Stomach (tissue), 9 donors: ENCODE results near the gene RASSF10. TPM values are rescaled to one million over a fixed set of nuclear protein-coding genes. Genes with fewer than 3 reads are reported as not detected.
A peak's percentile ranks its signal among the peaks of the same experiment; 100 is the strongest.

Experiments used
- DNase-seq, 2 donors: peaks; one replicate each; pipeline versions ENCODE4 v3.0.0 to v3.0.0-alpha.2; 2013 to 2019
- H3K27ac ChIP-seq, 5 donors: fragments of 200-600 bp in 4 of 5; sonication (generic) in 4 of 5; one replicate each; pipeline ENCODE4 v1.5.1; 2013 to 2019; ENCODE audit warnings: mild to moderate bottlenecking in 1 of 5, moderate library complexity in 1 of 5
- H3K27me3 ChIP-seq, 3 donors: fragments of 200-600 bp; sonication (generic); one replicate each; pipeline ENCODE4 v1.5.1; 2017 to 2019; ENCODE audit warnings: mixed run types in 1 of 3
- H3K36me3 ChIP-seq, 4 donors: fragments of 200-600 bp; sonication (generic); 1 replicate in 3 of 4; 2 replicates in 1 of 4; pipeline ENCODE4 v1.5.1; 2016 to 2019
- H3K4me1 ChIP-seq, 4 donors: fragments of 200-600 bp; sonication (generic); one replicate each; pipeline ENCODE4 v1.5.1; 2016 to 2019
- H3K4me3 ChIP-seq, 4 donors: fragments of 200-600 bp; sonication (generic) in 3 of 4; one replicate each; pipeline ENCODE4 v1.5.1; 2016 to 2019; ENCODE audit warnings: mild to moderate bottlenecking in 1 of 4
- H3K9me3 ChIP-seq, 4 donors: fragments of 200-600 bp; sonication (generic); one replicate each; pipeline ENCODE4 v1.5.1; 2016 to 2019
- EP300 ChIP-seq: sonication (generic); formaldehyde crosslinking; IDR thresholded peaks from one replicate; pipeline ENCODE4 v1.6.1; 2017; ENCODE audit warnings: antibody characterized with exemption
- POLR2A ChIP-seq, 4 donors: fragments of 450-650 bp; IDR thresholded peaks; one replicate each; pipeline ENCODE4 v1.6.1; 2016; ENCODE audit warnings: antibody characterized with exemption in 4 of 4, control low read depth in 2 of 4, mild to moderate bottlenecking in 1 of 4, moderate library complexity in 1 of 4
- POLR2AphosphoS5 ChIP-seq, 3 donors: sonication (generic); formaldehyde crosslinking; IDR thresholded peaks; one replicate each; pipeline ENCODE4 v1.6.1; 2016; ENCODE audit warnings: antibody characterized with exemption in 3 of 3
- WGBS, 5 donors: extraction: QIAGEN DNeasy Blood & Tissue Kit in 3 of 5; methylation state at CpG; one replicate each; pipeline versions ENCODE4 v1.1.5 to v1.1.7; 2013 to 2018; 5-methylcytosine and 5-hydroxymethylcytosine counted together
- intact Hi-C: fragments of 100-400 bp; cut with DNase I; formaldehyde crosslinking; loops from one replicate; pipeline ENCODE4 v1.15.1; 2023; ENCODE audit warnings: low total_unique reads
- polyA plus RNA-seq, 3 donors: library from polyadenylated mRNA; stranded (reverse); fragments of 200-250 nt; gene quantifications; one replicate each; pipeline ENCODE4 v1.2.3, GENCODE V29; 2013
- total RNA-seq, 5 donors: library from RNA; depleted of rRNA; stranded (reverse); fragments of >200 nt; gene quantifications; one replicate each; pipeline versions ENCODE4 v1.1.0 to v1.2.3, GENCODE V29; 2014 to 2016
- TF ChIP-seq, protein P1 (sequence below), 7 experiments: fragments of 450-650 bp in 4 of 7; fragments of 200-600 bp in 3 of 7; sonication (generic) in 3 of 7; IDR thresholded peaks; one replicate each; pipeline ENCODE4 v1.5.1; 2016 to 2019; ENCODE audit warnings: antibody characterized with exemption in 7 of 7, control low read depth in 2 of 7, mild to moderate bottlenecking in 1 of 7
- donor health status: healthy with polysubstance abuse.
- donor health status: Bipolar disorder and iron deficiency.
- donor health status: healthy.

The RASSF10 gene
- total and polyA plus RNA-seq, 8 donors = 0.58 to 7.0 (median 2.5) TPM

DNA sequence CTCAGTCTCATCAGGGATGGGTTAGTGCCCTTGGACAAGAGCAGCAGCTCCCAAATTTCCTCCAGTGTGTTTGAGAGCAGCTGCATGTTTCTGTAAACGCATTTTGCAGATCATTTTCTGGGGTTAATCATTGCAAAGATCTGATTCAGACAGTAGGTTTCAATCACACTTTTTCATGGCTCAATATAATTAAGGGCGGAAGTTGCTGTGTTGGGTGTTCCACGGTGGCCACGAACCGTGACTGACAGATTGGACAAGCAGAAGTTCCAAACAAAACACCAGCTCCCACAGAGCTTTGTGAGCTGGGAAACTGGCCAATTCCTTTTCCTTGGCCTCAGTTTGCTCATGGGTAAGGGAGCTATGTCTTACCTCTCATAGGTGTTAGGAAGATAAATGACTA, 8.4 kb upstream of the RASSF10 start:
- 53 to 65% (median 59%) methylated on average over 5 of the region's 5 CpGs for WGBS, 5 donors
- Histone ChIP-seq H3K36me3 (no peaks in the 10 kb centered on the region), H3K9me3 (no peaks in the 10 kb centered on the region), H3K4me1 (peaks cover 0 to 10% (median 3%) of the 10 kb centered on the region in 4 donors), H3K27ac (no peak overlapping the region), H3K4me3 (no peak overlapping the region), H3K27me3 (peaks cover 0 to 14% (median 0%) of the 10 kb centered on the region in 3 donors)
- no peak for DNase-seq
- no peak for TF ChIP-seq POLR2A (IDR thresholded peaks at IDR 0.05)
- TF ChIP-seq POLR2AphosphoS5 (IDR thresholded peaks at IDR 0.05) = no peak
- TF ChIP-seq EP300 = no peak
- TF ChIP-seq, protein P1, sequence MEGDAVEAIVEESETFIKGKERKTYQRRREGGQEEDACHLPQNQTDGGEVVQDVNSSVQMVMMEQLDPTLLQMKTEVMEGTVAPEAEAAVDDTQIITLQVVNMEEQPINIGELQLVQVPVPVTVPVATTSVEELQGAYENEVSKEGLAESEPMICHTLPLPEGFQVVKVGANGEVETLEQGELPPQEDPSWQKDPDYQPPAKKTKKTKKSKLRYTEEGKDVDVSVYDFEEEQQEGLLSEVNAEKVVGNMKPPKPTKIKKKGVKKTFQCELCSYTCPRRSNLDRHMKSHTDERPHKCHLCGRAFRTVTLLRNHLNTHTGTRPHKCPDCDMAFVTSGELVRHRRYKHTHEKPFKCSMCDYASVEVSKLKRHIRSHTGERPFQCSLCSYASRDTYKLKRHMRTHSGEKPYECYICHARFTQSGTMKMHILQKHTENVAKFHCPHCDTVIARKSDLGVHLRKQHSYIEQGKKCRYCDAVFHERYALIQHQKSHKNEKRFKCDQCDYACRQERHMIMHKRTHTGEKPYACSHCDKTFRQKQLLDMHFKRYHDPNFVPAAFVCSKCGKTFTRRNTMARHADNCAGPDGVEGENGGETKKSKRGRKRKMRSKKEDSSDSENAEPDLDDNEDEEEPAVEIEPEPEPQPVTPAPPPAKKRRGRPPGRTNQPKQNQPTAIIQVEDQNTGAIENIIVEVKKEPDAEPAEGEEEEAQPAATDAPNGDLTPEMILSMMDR (IDR thresholded peaks at IDR 0.05) = no peak
- intact Hi-C loops = no loop called here

DNA sequence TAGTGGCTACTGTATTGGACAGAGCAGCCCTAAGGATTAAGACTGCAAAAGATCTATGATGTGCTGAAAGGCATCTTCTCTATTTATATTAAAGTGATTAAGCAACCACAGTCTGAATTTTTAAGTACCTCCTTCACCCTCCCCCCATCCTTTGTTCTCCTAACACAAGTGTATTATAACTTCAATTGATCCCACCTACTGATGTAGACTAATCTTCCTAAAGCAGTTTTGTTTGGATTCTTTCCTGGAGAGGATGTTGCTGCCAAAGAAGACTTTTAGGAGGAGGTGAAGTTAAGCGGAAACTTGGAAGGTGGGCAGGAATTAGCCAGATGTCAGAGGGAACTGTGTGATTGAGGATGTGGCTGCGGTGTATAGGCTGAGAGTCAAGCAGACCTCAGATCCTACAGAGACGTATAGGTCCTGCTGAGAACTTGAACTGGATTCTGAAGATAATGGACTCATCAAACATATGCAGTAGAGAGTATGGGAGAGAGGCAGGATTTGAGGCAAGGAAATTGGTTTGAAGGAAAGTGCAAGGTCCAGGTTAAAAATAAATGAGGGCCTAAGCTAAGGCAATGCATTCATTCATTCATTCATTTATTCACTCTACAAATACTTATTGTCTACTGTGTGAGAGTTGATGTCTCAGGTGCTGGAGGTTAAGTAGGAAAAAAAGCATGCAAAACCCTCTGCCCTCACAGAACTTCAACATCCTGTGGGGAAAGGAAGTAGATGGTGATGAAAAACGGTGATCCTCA, 5.2 kb upstream of the RASSF10 start:
- no peaks in the 10 kb centered on the region for H3K9me3 ChIP-seq
- intact Hi-C loops = no loop called here
- no peaks in the 10 kb centered on the region for H3K36me3 ChIP-seq
- no peak overlapping the region for H3K27ac ChIP-seq
- H3K27me3 ChIP-seq = peaks cover 8 to 46% (median 8%) of the 10 kb centered on the region in 3 donors
- TF ChIP-seq POLR2A (IDR thresholded peaks at IDR 0.05) = no peak
- TF ChIP-seq EP300 = no peak
- no peak for TF ChIP-seq POLR2AphosphoS5 (IDR thresholded peaks at IDR 0.05)
- TF ChIP-seq, protein P1 (IDR thresholded peaks at IDR 0.05) = no peak
- no peak overlapping the region for H3K4me3 ChIP-seq
- DNase-seq = no peak
- peaks cover 2 to 22% (median 21%) of the 10 kb centered on the region in 4 donors for H3K4me1 ChIP-seq
- 66 to 75% (median 74%) methylated on average over 4 of the region's 4 CpGs for WGBS, 5 donors

DNA sequence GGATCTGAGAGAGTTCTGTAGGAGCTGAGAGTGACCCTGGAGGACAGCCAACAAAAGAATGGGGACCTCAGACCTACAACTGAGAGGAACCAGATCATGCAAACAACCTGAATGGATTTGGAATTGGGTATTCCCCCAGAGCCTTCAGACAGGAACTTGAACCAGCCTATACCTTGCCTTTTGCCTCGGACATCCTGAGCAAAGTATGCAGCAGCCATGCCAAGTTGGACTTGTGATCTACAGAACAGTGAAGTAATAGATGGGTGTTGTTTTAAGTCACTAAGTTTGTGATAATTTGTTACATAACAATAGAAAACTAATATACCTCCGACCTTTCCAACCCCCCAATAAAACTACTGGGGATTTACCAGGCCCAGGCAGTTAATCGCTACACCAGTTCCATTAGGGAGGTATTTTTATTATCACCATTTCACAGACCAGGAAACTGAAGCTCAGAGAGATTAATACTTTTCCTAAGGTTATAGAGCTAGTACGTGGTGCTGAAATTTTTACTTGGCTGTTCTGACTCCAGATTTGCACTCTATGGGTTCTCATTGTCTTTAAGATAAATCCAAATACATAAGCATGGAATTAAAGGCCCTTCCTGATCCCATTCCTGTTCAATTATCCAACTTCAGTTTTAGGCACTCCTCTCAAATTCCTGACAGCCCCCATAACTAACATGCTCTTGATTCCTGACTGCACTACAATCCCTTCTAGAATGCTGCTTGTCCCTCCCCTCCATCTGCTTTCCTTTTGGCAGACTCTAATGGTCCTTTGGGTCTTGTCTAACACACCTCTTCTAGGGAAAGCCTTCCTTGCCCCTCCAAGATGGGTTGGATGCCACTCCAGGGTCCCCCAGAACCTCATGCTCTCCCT, 1.7 kb upstream of the RASSF10 start:
- Histone ChIP-seq H3K27me3 (peaks cover 12 to 76% (median 34%) of the 10 kb centered on the region in 3 donors), H3K9me3 (no peaks in the 10 kb centered on the region), H3K36me3 (no peaks in the 10 kb centered on the region), H3K4me3 (peak overlapping the region in 1 of 4 donors; percentile 64), H3K27ac (peak overlapping the region; percentile 42 to 84 (median 81)), H3K4me1 (peaks cover 21 to 57% (median 46%) of the 10 kb centered on the region in 4 donors)
- 38 to 63% (median 50%) methylated on average over 4 of the region's 4 CpGs for WGBS, 5 donors
- intact Hi-C loops = no loop called here
- DNase-seq = no peak
- TF ChIP-seq POLR2AphosphoS5 (IDR thresholded peaks at IDR 0.05) (no peak), EP300 (no peak), POLR2A (IDR thresholded peaks at IDR 0.05) (no peak)
- TF ChIP-seq, protein P1 (IDR thresholded peaks at IDR 0.05) = no peak

DNA sequence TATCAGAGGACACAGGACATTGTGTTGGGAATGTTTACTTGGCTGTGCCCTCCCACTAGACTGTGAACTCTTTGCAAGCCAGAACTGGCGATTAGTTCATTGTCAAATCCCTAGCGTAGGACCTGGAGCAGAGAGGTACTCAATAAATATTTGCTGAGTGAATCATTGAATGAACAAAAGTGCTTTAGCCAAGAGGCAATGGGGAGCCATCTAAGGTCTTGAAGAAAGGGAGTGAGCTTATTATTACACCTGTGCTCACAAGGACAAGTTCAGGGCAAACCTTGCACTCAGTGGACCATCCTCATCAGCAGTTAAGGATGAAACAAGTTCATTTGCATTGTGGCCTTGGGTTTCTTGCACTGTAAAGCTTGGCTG, 1.1 kb upstream of the RASSF10 start:
- peak in 2 of 3 donors; percentile 43 to 52 for TF ChIP-seq POLR2AphosphoS5 (IDR thresholded peaks at IDR 0.05)
- TF ChIP-seq EP300 = no peak
- Histone ChIP-seq H3K27ac (peak overlapping the region; percentile 81 to 88 (median 83)), H3K9me3 (no peaks in the 10 kb centered on the region), H3K27me3 (peaks cover 12 to 83% (median 34%) of the 10 kb centered on the region in 3 donors), H3K4me3 (peak overlapping the region in 3 of 4 donors; percentile 49 to 64 (median 57)), H3K4me1 (peaks cover 26 to 63% (median 49%) of the 10 kb centered on the region in 4 donors), H3K36me3 (no peaks in the 10 kb centered on the region)
- peak; percentile 31 to 75 for DNase-seq
- WGBS, 5 donors = 35 to 68% (median 42%) methylated on average over 2 of the region's 2 CpGs
- intact Hi-C loops = no loop called here
